CD4-positive, alpha-beta T cell (primary cell): ENCODE data around the gene DDX31. TPM values are rescaled to one million over a fixed set of nuclear protein-coding genes. Genes with fewer than 3 reads are reported as not detected.

Experiments used
- ATAC-seq: fragments of 200-7000 bp; cut with Tn5 transposase; one replicate; pipeline ENCODE4 v1.10.0; 2022; ENCODE audit warnings: mild to moderate bottlenecking; ENCODE audit not compliant: poor library complexity
- CTCF ChIA-PET: fragments of 350-600 bp; sonication (Branson Sonifier 250); formaldehyde crosslinking; loops from one replicate; lab custom pipeline; 2021; ENCODE audit warnings: antibody characterized with exemption, inconsistent platforms; lab: Charles Lee
- POLR2A ChIA-PET: fragments of 350-600 bp; sonication (Branson Sonifier 250); formaldehyde crosslinking; loops from one replicate; lab custom pipeline; 2021; ENCODE audit warnings: antibody characterized with exemption, inconsistent platforms; lab: Charles Lee
- DNase-seq, 14 experiments: peaks; one replicate each; pipeline ENCODE4 v3.0.0-alpha.2; 2013 to 2020; ENCODE audit warnings: mixed read lengths in 2 of 14
- H3K27ac ChIP-seq, 2 donors: one replicate each; pipeline versions ENCODE4 v1.5.1 to v1.7.0; 2013; ENCODE audit warnings: low read length in 2 of 2, low read depth in 1 of 2, mild to moderate bottlenecking in 1 of 2
- H3K27me3 ChIP-seq, 2 experiments: 1 replicate in 1 of 2; 2 replicates in 1 of 2; pipeline versions ENCODE4 v1.6.1 to v1.7.0; 2013; ENCODE audit warnings: low read length in 2 of 2, control low read depth in 1 of 2, mild to moderate bottlenecking in 1 of 2, moderate library complexity in 1 of 2; ENCODE audit not compliant: insufficient read depth in 2 of 2, control insufficient read depth in 1 of 2
- H3K36me3 ChIP-seq: one replicate; pipeline ENCODE4 v1.6.1; 2013; ENCODE audit warnings: low read length, control low read depth; ENCODE audit not compliant: insufficient read depth
- H3K4me1 ChIP-seq: one replicate; pipeline ENCODE4 v1.6.1; 2013; ENCODE audit warnings: low read length, control low read depth; ENCODE audit not compliant: insufficient read depth
- H3K4me3 ChIP-seq: one replicate; pipeline ENCODE4 v1.5.1; 2013; ENCODE audit warnings: mild to moderate bottlenecking, low read length, moderate library complexity
- H3K9me3 ChIP-seq, 2 experiments: 1 replicate in 1 of 2; 2 replicates in 1 of 2; pipeline versions ENCODE4 v1.6.1 to v1.7.0; 2013; ENCODE audit warnings: low read length in 2 of 2, mild to moderate bottlenecking in 2 of 2, control low read depth in 1 of 2, moderate library complexity in 1 of 2; ENCODE audit not compliant: control insufficient read depth in 1 of 2, insufficient read depth in 1 of 2
- H3K27ac Mint-ChIP-seq: one replicate; pipeline ENCODE4 v1.8.0; 2020; ENCODE audit warnings: mixed read lengths
- H3K27me3 Mint-ChIP-seq: one replicate; pipeline ENCODE4 v1.8.0; 2021; ENCODE audit warnings: mixed read lengths
- H3K36me3 Mint-ChIP-seq: one replicate; pipeline ENCODE4 v1.8.0; 2021; ENCODE audit warnings: low read depth, mixed read lengths
- H3K4me1 Mint-ChIP-seq: one replicate; pipeline ENCODE4 v1.8.0; 2021; ENCODE audit warnings: low read depth, mixed read lengths
- H3K4me3 Mint-ChIP-seq: one replicate; pipeline ENCODE4 v1.8.0; 2020; ENCODE audit warnings: mild to moderate bottlenecking, mixed read lengths
- H3K9me3 Mint-ChIP-seq: one replicate; pipeline ENCODE4 v1.8.0; 2020; ENCODE audit warnings: mixed read lengths
- CTCF ChIP-seq: fragments of 200-600 bp; IDR thresholded peaks from one replicate; pipeline ENCODE4 v1.8.0; 2022; ENCODE audit warnings: antibody characterized with exemption, mild to moderate bottlenecking
- intact Hi-C, 2 experiments: fragments of 100-400 bp; cut with DNase I in 1 of 2; cut with micrococcal nuclease in 1 of 2; formaldehyde crosslinking; loops; one replicate each; pipeline versions ENCODE4 v1.15.1 to v1.9.0; 2023 to 2025; cut with DNase I, micrococcal nuclease
- total RNA-seq, 174 experiments: library from RNA in 2 of 174; stranded (reverse) in 2 of 174; gene quantifications; one replicate each; pipeline ENCODE4 v1.2.3 and lab custom pipeline; 2021 to 2026

The DDX31 gene
- total RNA-seq, 2 experiments from 2014 or later: 11.0 to 11.3 TPM

- ChIA-PET POLR2A (no interaction called here), CTCF (no interaction called here)
- Mint-ChIP-seq H3K4me1 (no peaks in the 10 kb centered on the region), H3K27ac (no peak overlapping the region), H3K9me3 (no peaks in the 10 kb centered on the region), H3K27me3 (peaks cover 21% of the 10 kb centered on the region), H3K36me3 (no peaks in the 10 kb centered on the region), H3K4me3 (no peak overlapping the region)
- peaks cover 4% of the 10 kb centered on the region for H3K4me1 ChIP-seq
- no peak overlapping the region for H3K4me3 ChIP-seq
- H3K36me3 ChIP-seq: no peaks in the 10 kb centered on the region
- H3K27ac ChIP-seq: no peak overlapping the region
- H3K9me3 ChIP-seq: no peaks in the 10 kb centered on the region
- TF ChIP-seq CTCF: no peak
- ATAC-seq (no peak), DNase-seq (no peak)
- peaks cover 13 to 16% of the 10 kb centered on the region in 2 experiments for H3K27me3 ChIP-seq
- intact Hi-C loops: no loop called here
These were observed 123.4 kb downstream of the DDX31 start for GRCh38 chr9:132546148-132547051.

GRCh38 chr9:132545578-132545977, 124.2 kb downstream of the DDX31 start:
- CTCF ChIA-PET: no interaction called here

DNA sequence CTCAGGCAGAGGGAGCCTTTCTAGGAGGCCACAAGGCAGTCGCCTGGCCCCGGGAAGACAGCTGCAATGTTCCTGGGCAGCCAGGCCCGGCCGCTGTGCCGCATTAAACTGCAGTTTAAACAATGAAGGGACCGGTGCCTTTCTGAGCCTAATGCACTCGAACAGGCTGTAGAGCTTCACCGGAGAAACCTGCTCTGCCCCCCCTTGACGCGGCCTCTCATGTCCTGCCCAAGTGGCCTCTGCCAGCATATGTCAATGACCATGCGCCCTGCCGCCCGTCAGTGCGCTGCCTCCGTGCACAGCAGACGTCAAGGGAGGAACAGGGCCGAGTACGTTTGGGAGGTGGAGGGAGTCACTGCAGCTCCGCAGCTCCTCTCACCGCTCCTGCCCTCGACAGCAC, 125.8 kb downstream of the DDX31 start:
- Mint-ChIP-seq H3K4me1 (no peaks in the 10 kb centered on the region), H3K27me3 (peaks cover 21% of the 10 kb centered on the region), H3K9me3 (no peaks in the 10 kb centered on the region), H3K36me3 (no peaks in the 10 kb centered on the region), H3K27ac (no peak overlapping the region), H3K4me3 (no peak overlapping the region)
- ChIA-PET POLR2A (no interaction called here), CTCF (no interaction called here)
- intact Hi-C loops: no loop called here
- no peak for ATAC-seq
- no peak for TF ChIP-seq CTCF
- DNase-seq: no peak
- Histone ChIP-seq H3K4me1 (peaks cover 4% of the 10 kb centered on the region), H3K36me3 (no peaks in the 10 kb centered on the region), H3K4me3 (no peak overlapping the region), H3K9me3 (no peaks in the 10 kb centered on the region), H3K27ac (no peak overlapping the region), H3K27me3 (peaks cover 13 to 16% of the 10 kb centered on the region in 2 experiments)

More at GRCh38 chr9:132545578-132545977, 124.2 kb downstream of the DDX31 start:
- DNase-seq (no peak), ATAC-seq (no peak)
- Mint-ChIP-seq H3K4me3 (no peak overlapping the region), H3K4me1 (no peaks in the 10 kb centered on the region), H3K27me3 (peaks cover 21% of the 10 kb centered on the region), H3K9me3 (no peaks in the 10 kb centered on the region), H3K27ac (no peak overlapping the region), H3K36me3 (no peaks in the 10 kb centered on the region)
- H3K36me3 ChIP-seq: no peaks in the 10 kb centered on the region
- POLR2A ChIA-PET: no interaction called here
- intact Hi-C loops: no loop called here
- no peak overlapping the region for H3K27ac ChIP-seq
- peaks cover 4% of the 10 kb centered on the region for H3K4me1 ChIP-seq
- no peaks in the 10 kb centered on the region for H3K9me3 ChIP-seq
- TF ChIP-seq CTCF: no peak
- peaks cover 13 to 16% of the 10 kb centered on the region in 2 experiments for H3K27me3 ChIP-seq
- H3K4me3 ChIP-seq: no peak overlapping the region
